Measurements from ENCODE around the gene PLEKHG1. TPM values are rescaled to one million over a fixed set of nuclear protein-coding genes. Genes with fewer than 3 reads are reported as not detected.

PLEKHG1 gene
- total RNA-seq, 1 donor, result 0.36 TPM

GRCh38 chr6:150638765-150639164 is 39.1 kb downstream of the PLEKHG1 start:
- H3K4me3 ChIP-seq (ENCODE audit: insufficient read depth, low read length), result no peak overlapping the region
- no peak overlapping the region for H2AFZ ChIP-seq (ENCODE audit: low read length)
- no peak for TF ChIP-seq CTCF (IDR thresholded peaks at IDR 0.05; ENCODE audit: extremely low read depth, low read depth, low read length)
- H3K9me3 ChIP-seq (ENCODE audit: low read depth, low read length), result no peaks in the 10 kb centered on the region
- no peak for DNase-seq (ENCODE audit: insufficient read length, low spot score, missing footprints)
- H3K79me2 ChIP-seq (ENCODE audit: insufficient read depth, low read length), result no peaks in the 10 kb centered on the region
- H3K27ac ChIP-seq (ENCODE audit: low read depth, low read length), result no peak overlapping the region
- no peaks in the 10 kb centered on the region for H3K4me1 ChIP-seq (ENCODE audit: insufficient read depth, low read length)
- no peaks in the 10 kb centered on the region for H4K20me1 ChIP-seq (ENCODE audit: insufficient read depth, low read length)
- no peaks in the 10 kb centered on the region for H3K36me3 ChIP-seq (ENCODE audit: insufficient read depth, low read length)
- H3K4me2 ChIP-seq (ENCODE audit: insufficient read depth, low read length), result no peak overlapping the region
- H3K27me3 ChIP-seq (ENCODE audit: insufficient read depth, low read length), result peaks cover 8% of the 10 kb centered on the region

DNA sequence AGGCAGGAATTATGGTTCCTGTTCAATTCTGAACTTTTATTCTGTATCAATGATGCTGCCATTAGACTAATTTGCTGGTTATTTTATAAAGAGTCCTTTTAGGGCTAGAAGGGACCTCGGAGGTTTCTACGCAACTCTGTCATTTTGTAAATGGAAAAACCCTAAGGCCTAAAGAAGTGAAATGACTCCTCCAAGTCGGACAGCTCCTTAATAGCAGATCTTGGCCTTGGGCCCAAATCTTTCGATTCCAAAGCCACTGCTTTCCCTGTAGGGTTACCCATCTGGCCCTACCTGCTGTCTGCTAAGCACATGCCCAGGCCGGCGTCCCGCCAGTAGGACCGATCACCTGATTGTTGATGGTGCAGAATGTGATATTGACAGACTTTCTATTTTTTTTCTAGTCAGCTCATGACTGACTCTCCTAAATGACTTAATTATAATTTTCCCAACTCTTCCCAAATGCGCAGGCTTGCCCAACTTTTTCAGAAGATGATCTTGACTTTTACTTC is 40.2 kb downstream of the PLEKHG1 start:
- Histone ChIP-seq H3K27me3 (ENCODE audit: insufficient read depth, low read length) (peaks cover 13% of the 10 kb centered on the region), H3K4me2 (ENCODE audit: insufficient read depth, low read length) (no peak overlapping the region), H3K9me3 (ENCODE audit: low read depth, low read length) (no peaks in the 10 kb centered on the region), H3K4me3 (ENCODE audit: insufficient read depth, low read length) (no peak overlapping the region), H3K27ac (ENCODE audit: low read depth, low read length) (no peak overlapping the region), H3K4me1 (ENCODE audit: insufficient read depth, low read length) (no peaks in the 10 kb centered on the region), H2AFZ (ENCODE audit: low read length) (no peak overlapping the region), H3K79me2 (ENCODE audit: insufficient read depth, low read length) (no peaks in the 10 kb centered on the region), H4K20me1 (ENCODE audit: insufficient read depth, low read length) (no peaks in the 10 kb centered on the region), H3K36me3 (ENCODE audit: insufficient read depth, low read length) (no peaks in the 10 kb centered on the region)
- no peak for TF ChIP-seq CTCF (IDR thresholded peaks at IDR 0.05; ENCODE audit: extremely low read depth, low read depth, low read length)
- no peak for DNase-seq (ENCODE audit: insufficient read length, low spot score, missing footprints)

DNA sequence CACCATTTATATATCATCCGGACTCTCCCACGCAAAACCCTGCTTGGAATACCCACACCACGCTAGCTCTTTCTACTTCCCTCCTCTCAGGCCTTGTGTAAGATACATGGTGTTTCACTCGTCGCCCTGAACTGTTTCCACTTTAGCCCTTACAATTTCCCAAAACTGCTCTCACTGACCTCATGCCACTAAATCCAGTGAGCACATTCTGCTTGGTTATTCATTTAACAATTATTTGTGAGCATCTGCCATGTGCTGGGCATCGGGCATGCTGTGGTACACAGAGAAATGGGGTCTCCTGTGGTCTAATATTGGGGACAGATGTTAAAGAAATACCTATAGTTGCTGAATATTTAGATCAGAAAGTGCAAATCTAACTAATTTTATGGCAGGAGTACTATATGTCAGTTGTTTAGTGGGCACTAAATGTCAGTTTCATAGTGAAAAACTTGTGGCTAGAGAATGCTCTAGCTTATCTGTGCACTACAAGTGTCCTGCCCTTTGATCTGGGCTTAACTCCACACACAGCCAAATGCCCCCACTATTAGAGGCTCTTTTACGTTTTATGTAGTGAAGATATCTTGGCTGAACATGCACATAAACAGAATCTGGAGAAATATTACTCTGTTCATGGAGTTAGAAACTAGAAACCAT is 41.0 kb downstream of the PLEKHG1 start:
- Histone ChIP-seq H3K9me3 (ENCODE audit: low read depth, low read length) (no peaks in the 10 kb centered on the region), H2AFZ (ENCODE audit: low read length) (no peak overlapping the region), H3K4me1 (ENCODE audit: insufficient read depth, low read length) (no peaks in the 10 kb centered on the region), H3K4me3 (ENCODE audit: insufficient read depth, low read length) (no peak overlapping the region), H3K36me3 (ENCODE audit: insufficient read depth, low read length) (no peaks in the 10 kb centered on the region), H3K79me2 (ENCODE audit: insufficient read depth, low read length) (no peaks in the 10 kb centered on the region), H3K4me2 (ENCODE audit: insufficient read depth, low read length) (no peak overlapping the region), H3K27me3 (ENCODE audit: insufficient read depth, low read length) (peaks cover 11% of the 10 kb centered on the region), H4K20me1 (ENCODE audit: insufficient read depth, low read length) (no peaks in the 10 kb centered on the region), H3K27ac (ENCODE audit: low read depth, low read length) (no peak overlapping the region)
- no peak for DNase-seq (ENCODE audit: insufficient read length, low spot score, missing footprints)
- TF ChIP-seq CTCF (IDR thresholded peaks at IDR 0.05; ENCODE audit: extremely low read depth, low read depth, low read length), result no peak

DNA sequence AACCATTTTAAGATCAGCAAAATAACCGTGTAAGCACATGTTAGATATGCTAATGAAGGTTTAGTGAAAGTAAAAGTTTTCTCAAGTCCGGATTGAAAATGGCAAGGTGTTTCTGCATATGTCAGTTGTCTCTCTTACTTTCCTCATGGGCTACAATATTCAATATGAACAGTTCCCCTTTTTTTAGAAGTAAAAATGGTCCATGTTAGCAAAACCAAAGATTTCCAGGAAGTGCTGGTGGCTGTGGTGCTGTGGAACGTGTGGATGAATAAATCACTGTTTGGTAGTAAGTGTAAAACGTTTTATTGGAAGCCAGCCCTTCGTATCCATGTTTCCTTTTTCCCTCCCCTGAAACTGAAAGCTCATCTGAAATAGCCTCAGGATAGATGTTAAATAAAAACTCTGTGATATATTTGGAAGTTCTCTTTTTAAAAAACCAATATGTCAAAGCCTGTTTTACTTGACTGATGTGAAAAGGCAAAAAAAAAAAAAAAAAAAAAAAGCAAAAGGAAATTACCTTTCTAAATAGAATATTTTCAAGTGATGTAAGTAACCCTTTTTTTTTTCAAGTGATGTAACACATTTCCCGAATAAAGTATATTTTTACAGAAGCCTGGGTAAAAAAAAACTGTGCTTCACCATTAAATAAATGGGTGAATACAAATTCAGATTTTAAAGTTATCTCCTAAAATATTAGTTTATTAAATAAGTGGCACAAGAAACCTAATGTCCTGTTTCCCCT is 41.9 kb downstream of the PLEKHG1 start:
- no peaks in the 10 kb centered on the region for H3K4me1 ChIP-seq (ENCODE audit: insufficient read depth, low read length)
- no peak overlapping the region for H3K27ac ChIP-seq (ENCODE audit: low read depth, low read length)
- no peaks in the 10 kb centered on the region for H4K20me1 ChIP-seq (ENCODE audit: insufficient read depth, low read length)
- peak overlapping the region; percentile 49 for H3K4me3 ChIP-seq (ENCODE audit: insufficient read depth, low read length)
- no peaks in the 10 kb centered on the region for H3K9me3 ChIP-seq (ENCODE audit: low read depth, low read length)
- peaks cover 8% of the 10 kb centered on the region for H3K27me3 ChIP-seq (ENCODE audit: insufficient read depth, low read length)
- no peak for DNase-seq (ENCODE audit: insufficient read length, low spot score, missing footprints)
- no peaks in the 10 kb centered on the region for H3K36me3 ChIP-seq (ENCODE audit: insufficient read depth, low read length)
- no peaks in the 10 kb centered on the region for H3K79me2 ChIP-seq (ENCODE audit: insufficient read depth, low read length)
- H2AFZ ChIP-seq (ENCODE audit: low read length), result peak overlapping the region; percentile 61
- peak overlapping the region; percentile 71 for H3K4me2 ChIP-seq (ENCODE audit: insufficient read depth, low read length)
- TF ChIP-seq CTCF (IDR thresholded peaks at IDR 0.05; ENCODE audit: extremely low read depth, low read depth, low read length), result no peak
